CD4-positive, alpha-beta T cell (primary cell): ENCODE results near the gene GPR157. TPM values are rescaled to one million over a fixed set of nuclear protein-coding genes. Genes with fewer than 3 reads are reported as not detected.

Source experiments
- ATAC-seq: fragments of 200-7000 bp; cut with Tn5 transposase; one replicate; pipeline ENCODE4 v1.10.0; 2022; ENCODE audit warnings: mild to moderate bottlenecking; ENCODE audit not compliant: poor library complexity
- CTCF ChIA-PET: fragments of 350-600 bp; sonication (Branson Sonifier 250); formaldehyde crosslinking; loops from one replicate; lab custom pipeline; 2021; ENCODE audit warnings: antibody characterized with exemption, inconsistent platforms; lab: Charles Lee
- POLR2A ChIA-PET: fragments of 350-600 bp; sonication (Branson Sonifier 250); formaldehyde crosslinking; loops from one replicate; lab custom pipeline; 2021; ENCODE audit warnings: antibody characterized with exemption, inconsistent platforms; lab: Charles Lee
- DNase-seq, 14 experiments: peaks; one replicate each; pipeline ENCODE4 v3.0.0-alpha.2; 2013 to 2020; ENCODE audit warnings: mixed read lengths in 2 of 14
- H3K27ac ChIP-seq, 2 donors: one replicate each; pipeline versions ENCODE4 v1.5.1 to v1.7.0; 2013; ENCODE audit warnings: low read length in 2 of 2, low read depth in 1 of 2, mild to moderate bottlenecking in 1 of 2
- H3K27me3 ChIP-seq, 2 experiments: 1 replicate in 1 of 2; 2 replicates in 1 of 2; pipeline versions ENCODE4 v1.6.1 to v1.7.0; 2013; ENCODE audit warnings: low read length in 2 of 2, control low read depth in 1 of 2, mild to moderate bottlenecking in 1 of 2, moderate library complexity in 1 of 2; ENCODE audit not compliant: insufficient read depth in 2 of 2, control insufficient read depth in 1 of 2
- H3K36me3 ChIP-seq: one replicate; pipeline ENCODE4 v1.6.1; 2013; ENCODE audit warnings: low read length, control low read depth; ENCODE audit not compliant: insufficient read depth
- H3K4me1 ChIP-seq: one replicate; pipeline ENCODE4 v1.6.1; 2013; ENCODE audit warnings: low read length, control low read depth; ENCODE audit not compliant: insufficient read depth
- H3K4me3 ChIP-seq: one replicate; pipeline ENCODE4 v1.5.1; 2013; ENCODE audit warnings: mild to moderate bottlenecking, low read length, moderate library complexity
- H3K9me3 ChIP-seq, 2 experiments: 1 replicate in 1 of 2; 2 replicates in 1 of 2; pipeline versions ENCODE4 v1.6.1 to v1.7.0; 2013; ENCODE audit warnings: low read length in 2 of 2, mild to moderate bottlenecking in 2 of 2, control low read depth in 1 of 2, moderate library complexity in 1 of 2; ENCODE audit not compliant: control insufficient read depth in 1 of 2, insufficient read depth in 1 of 2
- H3K27ac Mint-ChIP-seq: one replicate; pipeline ENCODE4 v1.8.0; 2020; ENCODE audit warnings: mixed read lengths
- H3K27me3 Mint-ChIP-seq: one replicate; pipeline ENCODE4 v1.8.0; 2021; ENCODE audit warnings: mixed read lengths
- H3K36me3 Mint-ChIP-seq: one replicate; pipeline ENCODE4 v1.8.0; 2021; ENCODE audit warnings: low read depth, mixed read lengths
- H3K4me1 Mint-ChIP-seq: one replicate; pipeline ENCODE4 v1.8.0; 2021; ENCODE audit warnings: low read depth, mixed read lengths
- H3K4me3 Mint-ChIP-seq: one replicate; pipeline ENCODE4 v1.8.0; 2020; ENCODE audit warnings: mild to moderate bottlenecking, mixed read lengths
- H3K9me3 Mint-ChIP-seq: one replicate; pipeline ENCODE4 v1.8.0; 2020; ENCODE audit warnings: mixed read lengths
- CTCF ChIP-seq: fragments of 200-600 bp; IDR thresholded peaks from one replicate; pipeline ENCODE4 v1.8.0; 2022; ENCODE audit warnings: antibody characterized with exemption, mild to moderate bottlenecking
- intact Hi-C, 2 experiments: fragments of 100-400 bp; cut with DNase I in 1 of 2; cut with micrococcal nuclease in 1 of 2; formaldehyde crosslinking; loops; one replicate each; pipeline versions ENCODE4 v1.15.1 to v1.9.0; 2023 to 2025; cut with DNase I, micrococcal nuclease
- total RNA-seq, 174 experiments: library from RNA in 2 of 174; stranded (reverse) in 2 of 174; gene quantifications; one replicate each; pipeline ENCODE4 v1.2.3 and lab custom pipeline; 2021 to 2026

Gene GPR157
- total RNA-seq, 2 experiments from 2014 or later = 2.1 to 5.1 TPM

GRCh38 chr1:9107136-9107535 lies 21.8 kb downstream of the GPR157 start:
- intact Hi-C loops = no loop called here
- H3K36me3 Mint-ChIP-seq = peaks cover 33% of the 10 kb centered on the region

DNA sequence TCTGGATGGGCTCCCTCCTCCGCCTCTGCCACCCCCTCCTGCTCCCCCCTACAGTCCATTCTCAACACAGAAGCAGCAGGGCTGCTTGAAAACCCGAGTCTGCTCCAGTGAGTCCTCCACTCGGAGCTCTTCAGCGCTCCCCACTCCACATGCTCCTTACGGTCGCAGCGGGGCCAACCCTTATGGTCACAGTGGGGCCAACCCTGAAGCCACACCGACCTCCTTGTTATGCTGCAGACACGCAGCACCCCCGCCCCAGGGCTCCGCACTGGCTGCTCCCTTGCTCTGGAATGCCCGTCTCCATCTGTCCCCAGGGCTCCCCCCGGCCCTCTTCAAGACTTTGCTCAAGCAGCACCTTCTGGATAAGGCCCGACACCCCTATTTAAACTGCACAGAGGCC lies 22.6 kb downstream of the GPR157 start:
- Mint-ChIP-seq H3K9me3 (no peaks in the 10 kb centered on the region), H3K4me3 (no peak overlapping the region), H3K36me3 (peaks cover 32% of the 10 kb centered on the region), H3K27ac (no peak overlapping the region), H3K27me3 (no peaks in the 10 kb centered on the region), H3K4me1 (peaks cover 4% of the 10 kb centered on the region)
- Histone ChIP-seq H3K27ac (no peak overlapping the region), H3K4me3 (no peak overlapping the region), H3K9me3 (no peaks in the 10 kb centered on the region), H3K36me3 (peaks cover 8% of the 10 kb centered on the region), H3K27me3 (no peaks in the 10 kb centered on the region), H3K4me1 (peaks cover 6% of the 10 kb centered on the region)
- no peak for DNase-seq
- ATAC-seq = no peak
- intact Hi-C loops = no loop called here
- POLR2A ChIA-PET = no interaction called here
- CTCF ChIA-PET = no interaction called here
- TF ChIP-seq CTCF = no peak

More at GRCh38 chr1:9107136-9107535, 21.8 kb downstream of the GPR157 start:
- H3K27ac ChIP-seq = no peak overlapping the region
- ChIA-PET CTCF (no interaction called here), POLR2A (no interaction called here)
- no peaks in the 10 kb centered on the region for H3K27me3 ChIP-seq
- TF ChIP-seq CTCF = no peak
- H3K36me3 ChIP-seq = peaks cover 8% of the 10 kb centered on the region
- no peak for ATAC-seq
- H3K9me3 ChIP-seq = no peaks in the 10 kb centered on the region
- H3K27me3 Mint-ChIP-seq = no peaks in the 10 kb centered on the region
- H3K9me3 Mint-ChIP-seq = no peaks in the 10 kb centered on the region
- DNase-seq = no peak
- H3K4me3 Mint-ChIP-seq = no peak overlapping the region
- peaks cover 6% of the 10 kb centered on the region for H3K4me1 ChIP-seq
- no peak overlapping the region for H3K27ac Mint-ChIP-seq
- H3K4me3 ChIP-seq = no peak overlapping the region
- peaks cover 4% of the 10 kb centered on the region for H3K4me1 Mint-ChIP-seq

GRCh38 chr1:9105336-9105867 lies 23.5 kb downstream of the GPR157 start:
- DNase-seq = no peak
- no peaks in the 10 kb centered on the region for H3K4me1 ChIP-seq
- intact Hi-C loops = no loop called here
- H3K9me3 ChIP-seq = no peaks in the 10 kb centered on the region
- Mint-ChIP-seq H3K4me1 (no peaks in the 10 kb centered on the region), H3K27ac (no peak overlapping the region), H3K4me3 (no peak overlapping the region), H3K36me3 (peaks cover 24% of the 10 kb centered on the region), H3K27me3 (no peaks in the 10 kb centered on the region), H3K9me3 (no peaks in the 10 kb centered on the region)
- no peak for TF ChIP-seq CTCF
- H3K4me3 ChIP-seq = no peak overlapping the region
- peaks cover 8% of the 10 kb centered on the region for H3K36me3 ChIP-seq
- ChIA-PET CTCF (no interaction called here), POLR2A (no interaction called here)
- H3K27me3 ChIP-seq = no peaks in the 10 kb centered on the region
- no peak for ATAC-seq
- no peak overlapping the region for H3K27ac ChIP-seq
